GM12873 (cell line): Measurements from ENCODE around the gene C5orf58.

Source experiments
- TF ChIP-seq, protein P1 (sequence below): IDR thresholded peaks from 2 replicates; pipeline ENCODE4 v1.5.1; 2012; ENCODE audit warnings: low read depth, mild to moderate bottlenecking, moderate library complexity, low read length, control low read depth; ENCODE audit not compliant: insufficient read depth; ENCODE audit errors: missing control alignments

The C5orf58 gene

DNA sequence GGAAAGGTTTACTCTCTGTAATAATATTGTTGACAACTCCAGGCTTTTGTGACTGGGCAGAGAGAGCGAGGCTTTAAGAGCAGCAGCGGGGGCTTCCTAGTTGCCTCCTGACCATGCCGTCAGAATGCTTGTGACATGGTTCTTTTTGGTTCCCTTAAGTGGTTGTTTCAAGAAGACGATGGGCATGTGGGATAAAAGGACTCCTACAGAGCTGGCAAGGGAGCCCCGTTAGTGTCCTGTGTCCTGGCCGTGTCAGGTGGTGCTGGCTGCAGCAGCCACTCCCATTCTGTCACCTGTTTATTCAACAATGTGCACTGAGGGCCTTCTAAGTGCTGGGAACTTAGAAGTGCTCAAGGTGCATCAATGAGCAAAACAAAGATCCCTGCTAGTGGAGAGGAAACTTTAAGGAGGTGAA is 45.1 kb downstream of the C5orf58 start:
- TF ChIP-seq, protein P1, sequence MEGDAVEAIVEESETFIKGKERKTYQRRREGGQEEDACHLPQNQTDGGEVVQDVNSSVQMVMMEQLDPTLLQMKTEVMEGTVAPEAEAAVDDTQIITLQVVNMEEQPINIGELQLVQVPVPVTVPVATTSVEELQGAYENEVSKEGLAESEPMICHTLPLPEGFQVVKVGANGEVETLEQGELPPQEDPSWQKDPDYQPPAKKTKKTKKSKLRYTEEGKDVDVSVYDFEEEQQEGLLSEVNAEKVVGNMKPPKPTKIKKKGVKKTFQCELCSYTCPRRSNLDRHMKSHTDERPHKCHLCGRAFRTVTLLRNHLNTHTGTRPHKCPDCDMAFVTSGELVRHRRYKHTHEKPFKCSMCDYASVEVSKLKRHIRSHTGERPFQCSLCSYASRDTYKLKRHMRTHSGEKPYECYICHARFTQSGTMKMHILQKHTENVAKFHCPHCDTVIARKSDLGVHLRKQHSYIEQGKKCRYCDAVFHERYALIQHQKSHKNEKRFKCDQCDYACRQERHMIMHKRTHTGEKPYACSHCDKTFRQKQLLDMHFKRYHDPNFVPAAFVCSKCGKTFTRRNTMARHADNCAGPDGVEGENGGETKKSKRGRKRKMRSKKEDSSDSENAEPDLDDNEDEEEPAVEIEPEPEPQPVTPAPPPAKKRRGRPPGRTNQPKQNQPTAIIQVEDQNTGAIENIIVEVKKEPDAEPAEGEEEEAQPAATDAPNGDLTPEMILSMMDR: no peak

DNA sequence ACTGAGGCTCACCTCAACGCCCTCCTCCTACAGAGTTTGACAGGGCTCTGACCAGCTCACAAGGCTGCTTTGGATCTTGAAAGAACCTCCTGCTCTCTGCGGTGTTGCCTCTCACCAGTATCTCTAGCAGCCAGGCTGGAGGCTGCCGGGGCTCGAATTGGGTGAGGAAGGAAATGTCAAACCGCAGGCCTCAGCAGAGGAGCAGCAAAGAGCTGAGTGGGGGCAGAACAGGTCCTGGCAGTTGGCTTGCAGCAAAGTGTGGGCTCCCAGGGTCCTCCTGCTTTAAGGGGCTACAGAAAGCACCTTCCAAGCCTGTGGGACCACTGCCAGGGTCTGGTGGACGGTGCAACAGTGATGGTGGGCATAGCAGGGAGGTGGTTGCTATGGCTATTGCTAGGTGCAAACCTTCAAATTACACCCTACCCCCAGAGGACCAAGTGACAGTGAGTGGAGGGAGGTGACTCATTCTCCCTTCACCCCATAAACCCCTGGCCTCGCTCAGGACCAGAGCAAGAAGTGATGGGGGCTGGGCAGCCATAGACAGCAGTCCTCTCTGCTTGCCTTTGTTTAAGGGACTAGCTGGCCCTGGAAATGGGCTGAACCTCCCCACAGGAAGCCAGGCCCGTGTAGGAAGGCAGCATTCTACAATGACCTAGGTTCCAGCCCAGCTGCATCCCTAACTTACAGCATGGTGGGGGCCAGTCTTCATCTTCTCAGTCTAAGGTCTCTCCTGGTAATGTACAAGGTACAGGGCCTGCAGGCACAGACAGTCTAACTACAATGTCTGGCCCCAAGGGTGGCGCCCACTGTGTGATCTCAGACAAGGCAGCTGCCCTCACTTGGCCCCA is 46.0 kb downstream of the C5orf58 start:
- TF ChIP-seq, protein P1: no peak

- TF ChIP-seq, protein P1: no peak
These were observed 46.7 kb downstream of the C5orf58 start for GRCh38 chr5:170279459-170279817.

- TF ChIP-seq, protein P1: no peak
These were observed 47.3 kb downstream of the C5orf58 start for GRCh38 chr5:170280011-170280493.

GRCh38 chr5:170283296-170283695 is 50.5 kb downstream of the C5orf58 start:
- TF ChIP-seq, protein P1: no peak

- TF ChIP-seq, protein P1: no peak
These were observed 51.4 kb downstream of the C5orf58 start for GRCh38 chr5:170284231-170284630.

GRCh38 chr5:170285181-170285580 is 52.4 kb downstream of the C5orf58 start:
- TF ChIP-seq, protein P1: no peak
